Activated CD4-positive, alpha-beta T cell treated with anti-CD3 and anti-CD28 coated beads for 24 hours (primary cell): ENCODE data around the gene SYPL2.
"Not testable (repeated sequence)": the region's sequence is repeated elsewhere in the genome, so short reads cannot be mapped to it uniquely, and the experiment has no call there.

Experiments used
- DNase-seq, 2 donors: peaks; one replicate each; pipeline ENCODE4 v3.0.0-alpha.2; 2020; ENCODE audit warnings: low read depth in 2 of 2

The SYPL2 gene

DNA sequence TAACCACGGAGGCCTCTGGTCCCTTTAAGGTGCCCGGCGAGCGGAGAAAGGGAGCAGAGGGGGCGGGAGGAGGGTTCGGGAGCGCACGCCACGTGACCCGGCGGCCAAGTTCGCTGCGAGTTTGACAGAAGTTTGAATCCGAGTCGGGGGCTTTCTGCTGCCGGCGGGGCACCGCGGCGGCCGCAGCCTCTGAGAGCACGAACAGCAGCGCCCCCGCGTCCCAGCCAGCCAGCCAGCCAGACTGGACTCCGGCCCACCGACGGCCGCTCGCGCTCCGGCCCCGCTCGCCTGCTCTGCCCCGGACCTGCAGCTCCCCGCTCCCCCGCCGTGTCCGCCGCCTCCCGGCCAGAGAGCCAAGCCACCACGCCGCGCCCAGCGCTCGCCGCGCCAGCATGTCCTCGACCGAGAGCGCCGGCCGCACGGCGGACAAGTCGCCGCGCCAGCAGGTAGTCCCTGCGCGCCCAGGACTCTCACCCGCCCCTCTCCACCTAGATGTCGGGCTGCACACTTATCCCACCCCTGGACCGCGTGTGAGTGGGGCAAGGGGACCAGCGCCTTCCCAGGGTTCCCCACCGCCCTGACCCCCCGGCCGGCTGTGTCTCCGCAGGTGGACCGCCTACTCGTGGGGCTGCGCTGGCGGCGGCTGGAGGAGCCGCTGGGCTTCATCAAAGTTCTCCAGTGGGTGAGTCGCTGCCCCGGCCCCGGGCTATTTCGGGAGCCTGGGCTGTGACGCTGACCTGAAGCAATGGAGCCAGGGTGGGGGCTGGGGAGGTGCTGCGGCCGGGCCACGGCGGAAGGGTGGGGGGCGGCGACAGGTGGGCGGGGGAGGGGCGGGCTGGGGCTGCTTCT, at the start of gene SYPL2:
TSS of gene SYPL2 (plus strand) at position 95 of the 849 bp plus-strand sequence. CDS start at position 393, 298 bp downstream.
- DNase-seq, result no peak

DNA sequence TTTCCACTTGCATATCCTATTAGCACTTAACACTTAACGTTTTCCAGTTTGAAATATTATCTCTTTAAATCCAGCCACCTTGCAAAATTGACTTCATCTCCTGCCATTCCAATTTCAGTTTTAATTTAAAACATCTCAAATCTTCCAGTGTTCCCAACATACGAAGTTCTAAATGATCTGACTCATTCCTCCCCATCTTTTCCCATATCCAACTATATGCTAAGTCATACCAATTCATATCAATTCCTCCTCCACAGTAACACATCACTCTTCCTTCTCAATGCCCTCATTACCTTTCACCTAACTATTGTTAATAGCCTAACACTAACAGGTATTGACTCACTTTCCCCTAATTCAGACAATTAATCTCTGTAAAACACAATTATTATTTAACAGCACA, 42.8 kb upstream of the SYPL2 start:
- no peak for DNase-seq

DNA sequence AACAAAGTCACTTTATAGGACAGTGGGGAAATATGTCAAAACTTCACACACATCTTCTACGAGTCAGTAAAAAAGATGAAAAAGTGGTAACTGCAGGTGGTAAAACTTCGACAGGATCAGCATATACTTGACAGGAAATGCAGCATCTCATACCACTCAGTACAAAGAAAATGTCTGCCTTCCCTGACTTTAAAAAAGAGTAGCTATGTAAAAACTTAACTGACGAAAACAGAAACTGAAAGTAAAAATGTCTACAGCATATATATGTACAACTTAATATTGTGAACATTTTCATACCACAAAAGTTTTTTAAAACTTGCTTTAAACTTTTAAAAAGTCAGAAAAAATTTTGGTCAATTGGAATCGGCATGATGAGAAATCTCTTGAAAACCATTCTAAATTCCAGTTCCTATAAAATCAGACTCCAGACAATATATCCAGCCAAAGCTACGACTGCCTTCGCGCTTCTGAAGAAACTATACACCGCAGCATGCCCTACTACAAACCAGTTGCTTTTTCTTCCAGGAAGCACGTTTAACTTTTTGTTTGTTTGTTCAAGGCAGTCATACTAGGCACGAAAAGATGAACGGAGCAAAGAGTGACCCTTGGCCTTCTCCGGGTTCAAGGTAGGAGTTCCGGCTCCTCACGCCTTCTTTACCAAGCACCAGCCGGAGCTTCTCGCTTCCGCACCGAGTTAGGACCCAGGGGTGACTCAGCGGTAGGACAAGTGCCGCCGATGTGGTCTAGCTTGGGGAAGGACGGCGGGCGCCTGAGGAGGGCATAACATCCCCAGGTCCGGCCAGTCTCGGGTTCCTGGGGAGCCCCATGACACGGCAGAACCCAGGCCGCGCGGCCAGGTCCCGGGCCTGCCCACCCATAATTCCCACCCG, 40.7 kb upstream of the SYPL2 start:
- peak; percentile 40 to 42 for DNase-seq

DNA sequence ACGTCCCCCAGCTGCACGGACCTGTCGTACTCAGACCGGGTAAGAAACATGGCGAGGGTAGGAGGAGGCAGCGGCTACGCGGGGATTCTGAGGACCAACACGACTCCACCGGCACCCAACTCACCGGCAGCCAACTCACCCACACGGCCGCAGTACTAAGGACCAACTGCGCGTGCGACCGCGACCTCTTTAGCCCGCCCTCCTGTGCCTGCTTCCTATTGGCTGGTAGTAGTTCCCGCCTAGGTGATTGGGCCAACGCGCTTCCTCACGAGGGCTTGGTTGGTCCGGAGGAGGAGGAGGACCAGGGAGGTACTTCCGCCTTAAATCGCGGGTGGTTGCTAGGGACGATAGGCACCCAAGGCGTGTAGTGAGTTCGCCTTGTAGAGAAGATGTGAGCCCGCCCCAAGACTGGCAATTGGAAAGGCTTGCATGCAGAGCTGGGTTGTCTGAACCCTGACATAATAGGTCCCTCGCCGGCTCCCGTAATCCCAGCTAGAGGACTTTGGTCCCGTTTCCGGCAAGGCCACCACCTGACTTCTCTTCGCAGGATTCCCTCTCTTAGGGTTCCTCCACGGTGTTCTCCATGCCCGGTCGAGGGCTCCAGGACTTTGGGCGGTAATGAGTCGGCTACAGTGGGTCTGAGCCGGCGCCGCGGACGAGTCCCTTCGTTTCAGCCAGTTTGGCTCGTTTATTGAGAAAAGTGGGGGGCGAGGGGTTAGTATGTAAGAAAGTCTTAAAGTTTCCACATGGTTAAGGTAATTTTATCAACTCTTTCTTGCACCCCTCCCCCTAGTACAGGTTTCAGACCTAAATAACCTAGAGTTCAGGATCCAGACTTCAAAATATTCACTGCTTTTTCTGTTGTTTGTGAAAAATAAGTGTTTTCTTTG, 39.8 kb upstream of the SYPL2 start, which contains the start of gene PSMA5:
TSS of gene PSMA5 (minus strand) at position 168 of the 890 bp plus-strand sequence. CDS start at position 50, 118 bp downstream.
- DNase-seq, result peak; percentile 82 to 87

DNA sequence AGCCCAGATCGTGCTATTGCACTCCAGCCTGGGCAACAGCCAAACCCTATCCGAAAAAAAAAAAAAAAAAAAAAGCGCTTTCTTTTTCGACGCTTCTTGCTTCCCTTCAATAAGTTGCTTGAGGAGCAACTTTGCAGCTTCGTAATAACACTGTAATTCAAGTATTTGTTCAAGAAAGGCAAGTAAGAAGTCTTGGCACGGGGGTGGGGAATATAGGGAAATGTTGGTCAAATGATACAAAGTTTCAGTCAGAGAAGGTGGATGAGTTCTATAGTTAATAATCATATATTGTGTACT, 39.2 kb upstream of the SYPL2 start:
- no peak for DNase-seq

DNA sequence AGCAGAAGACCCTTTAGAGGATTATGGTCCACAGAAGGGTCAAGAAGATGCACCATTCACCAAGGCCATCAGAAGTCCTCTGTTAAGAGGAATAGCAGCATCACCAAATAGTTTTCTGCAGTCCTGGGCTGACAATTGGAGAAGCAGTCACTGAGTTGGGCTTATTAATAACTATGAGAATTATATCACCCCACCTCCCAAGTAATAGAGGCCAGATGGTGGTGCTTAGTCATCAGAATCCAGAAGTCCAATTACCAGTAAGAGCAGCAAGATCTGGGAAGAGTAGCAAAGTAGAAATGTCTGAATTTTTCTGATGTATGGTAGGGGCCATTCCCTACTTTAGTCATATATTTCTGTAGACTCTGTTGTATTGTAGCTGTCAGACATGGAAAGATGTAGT, 34.0 kb upstream of the SYPL2 start:
- DNase-seq, result no peak

DNA sequence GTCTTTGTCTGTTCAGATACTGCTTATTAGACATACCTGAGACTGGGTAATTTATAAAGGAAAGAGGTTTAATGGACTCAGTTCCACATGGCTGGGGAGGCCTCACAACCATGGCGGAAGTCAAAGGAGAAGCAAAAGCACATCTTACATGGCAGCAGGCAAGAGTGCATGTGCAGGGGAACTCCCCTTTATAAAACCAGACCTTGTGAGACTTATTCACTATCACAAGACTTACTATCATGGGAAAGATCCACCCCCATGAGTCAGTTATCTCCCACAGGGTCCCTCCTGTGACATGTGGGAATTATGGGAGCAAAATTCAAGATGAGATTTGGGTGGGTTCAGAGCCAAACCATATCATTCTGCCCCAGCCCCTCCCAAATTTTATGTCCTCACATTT, 33.0 kb upstream of the SYPL2 start:
- DNase-seq, result no peak

DNA sequence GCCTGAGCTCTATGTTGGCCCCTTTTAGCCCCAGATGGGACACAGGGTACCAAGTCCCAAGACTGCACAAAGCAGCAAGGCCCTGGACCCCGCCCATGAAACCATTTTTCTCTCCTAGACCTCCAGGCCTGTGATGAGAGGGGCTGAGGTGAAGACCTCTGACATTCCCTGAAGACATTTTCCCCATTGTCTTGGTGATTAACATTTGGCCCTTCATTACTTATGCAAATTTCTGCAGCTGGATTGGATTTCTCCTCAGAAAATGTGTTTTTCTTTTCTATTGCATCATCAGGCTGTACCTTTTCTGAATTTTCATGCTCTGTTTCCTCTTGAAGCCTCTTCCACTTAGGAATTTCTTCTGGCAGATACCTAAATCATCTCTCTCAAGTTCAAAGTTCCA, 31.9 kb upstream of the SYPL2 start:
- DNase-seq, result no peak

DNA sequence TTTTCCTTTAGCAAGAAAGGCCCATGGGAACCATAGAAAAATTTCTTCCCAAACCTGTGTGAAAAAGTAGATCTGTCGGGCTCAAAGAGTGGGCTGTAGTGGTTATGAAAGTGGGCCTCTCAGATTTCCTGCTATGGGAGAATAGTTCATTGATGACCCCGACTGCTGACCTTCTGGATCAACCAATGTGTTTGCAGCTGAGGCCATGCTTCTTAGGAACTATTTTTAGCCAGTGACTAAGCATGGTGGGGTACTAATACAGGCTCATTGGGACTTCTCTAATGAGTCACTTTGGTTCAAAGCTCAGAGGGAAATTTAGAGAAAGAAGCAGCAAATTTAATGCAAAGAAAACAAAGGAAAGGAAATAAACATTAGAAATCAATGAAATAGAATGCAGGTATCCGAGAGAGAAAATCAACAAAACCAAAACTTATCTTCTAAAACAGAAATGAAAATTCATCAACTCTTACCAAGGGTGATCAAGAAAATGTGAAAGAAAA, 27.5 kb upstream of the SYPL2 start:
- no peak for DNase-seq

DNA sequence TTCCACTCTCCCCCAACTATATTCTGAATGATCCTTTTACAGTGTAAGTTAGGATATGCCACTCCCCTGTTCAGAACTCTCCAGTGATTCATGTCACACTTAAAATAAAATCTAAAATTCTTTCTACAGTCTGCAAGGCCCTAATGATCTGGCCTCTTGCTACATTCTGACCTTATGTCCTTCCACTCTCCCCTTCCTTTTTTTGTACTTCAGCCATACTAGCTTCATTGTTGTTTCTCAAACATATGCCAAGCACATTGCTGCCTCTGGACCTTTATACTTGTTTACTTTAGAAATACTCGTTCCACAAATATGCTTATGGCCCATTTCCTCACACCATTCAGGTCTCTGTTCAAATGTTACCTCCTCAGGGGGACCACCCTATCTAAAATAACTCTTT, 25.3 kb upstream of the SYPL2 start:
- no peak for DNase-seq

DNA sequence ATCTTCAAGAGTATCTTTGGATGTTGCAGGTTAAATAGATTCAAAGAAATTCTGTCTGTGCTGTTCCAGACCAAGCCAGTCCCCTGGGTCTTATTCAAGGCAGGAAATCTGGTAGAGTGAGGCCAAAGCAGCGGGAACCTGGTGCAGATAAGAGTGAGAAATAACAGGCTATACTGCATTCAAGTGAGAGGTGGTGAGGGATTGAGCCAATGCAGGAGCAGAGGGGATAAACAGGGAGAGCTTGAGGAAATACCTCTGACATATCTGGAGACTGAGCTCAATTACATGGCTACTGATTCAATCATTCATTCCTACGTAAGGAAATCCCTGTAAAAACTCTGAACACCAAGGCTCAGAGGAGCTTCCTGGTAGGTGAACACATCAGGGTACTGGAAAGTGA, 22.9 kb upstream of the SYPL2 start:
- no peak for DNase-seq

DNA sequence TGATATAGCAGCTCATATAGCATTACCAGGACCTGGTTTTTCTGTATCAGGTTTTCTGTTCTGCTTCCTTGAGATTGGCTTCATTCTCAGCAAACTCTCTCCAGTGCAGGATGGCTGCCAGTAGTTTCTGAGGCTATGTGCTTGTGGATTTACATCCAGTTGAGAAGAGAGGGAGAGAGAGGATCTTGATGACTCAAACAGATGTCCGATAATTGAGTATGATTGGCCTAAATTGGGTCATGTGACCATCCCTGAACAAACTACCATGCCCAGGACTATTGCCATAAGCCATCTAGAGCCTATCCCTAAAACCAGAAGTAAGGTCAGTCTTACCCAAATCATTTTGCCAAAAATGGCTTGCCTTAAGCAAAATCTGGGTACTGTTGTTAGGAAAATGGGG, 22.0 kb upstream of the SYPL2 start:
- DNase-seq, result no peak

DNA sequence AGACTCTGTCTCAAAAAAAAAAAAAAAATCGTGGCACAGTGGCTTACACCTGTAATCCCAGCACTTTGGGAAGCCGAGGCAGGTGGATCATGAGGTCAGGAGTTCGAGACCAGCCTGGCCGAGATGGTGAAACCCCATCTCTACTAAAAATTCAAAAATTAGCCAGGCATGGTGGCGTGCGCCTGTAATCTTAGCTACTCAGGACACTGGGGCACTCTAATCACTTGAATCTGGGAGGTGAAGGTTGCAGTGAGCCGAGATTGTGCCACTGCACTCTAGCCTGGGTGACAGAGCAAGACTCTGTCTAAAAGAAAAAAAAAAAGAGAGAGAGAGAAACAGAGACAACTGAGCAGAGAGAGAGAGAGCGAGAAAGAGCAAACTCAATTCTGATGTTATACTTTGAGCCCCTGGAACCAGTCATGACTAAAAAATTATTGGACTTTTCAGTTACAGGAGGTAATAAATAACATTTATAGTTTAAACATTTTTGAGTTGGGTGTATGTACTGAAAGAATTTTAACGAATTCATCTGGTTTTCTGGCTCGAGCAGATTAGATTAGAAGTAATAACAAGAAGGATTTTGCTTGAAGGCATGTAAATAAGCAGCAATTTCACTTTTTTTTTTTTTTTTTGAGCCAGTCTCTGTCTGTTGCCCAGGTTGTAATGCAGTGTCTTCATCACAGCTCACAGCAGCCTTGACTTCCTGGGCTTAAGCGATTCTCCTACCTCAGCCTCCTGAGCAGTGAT, 20.2 kb upstream of the SYPL2 start:
- not testable (repeated sequence) for DNase-seq

DNA sequence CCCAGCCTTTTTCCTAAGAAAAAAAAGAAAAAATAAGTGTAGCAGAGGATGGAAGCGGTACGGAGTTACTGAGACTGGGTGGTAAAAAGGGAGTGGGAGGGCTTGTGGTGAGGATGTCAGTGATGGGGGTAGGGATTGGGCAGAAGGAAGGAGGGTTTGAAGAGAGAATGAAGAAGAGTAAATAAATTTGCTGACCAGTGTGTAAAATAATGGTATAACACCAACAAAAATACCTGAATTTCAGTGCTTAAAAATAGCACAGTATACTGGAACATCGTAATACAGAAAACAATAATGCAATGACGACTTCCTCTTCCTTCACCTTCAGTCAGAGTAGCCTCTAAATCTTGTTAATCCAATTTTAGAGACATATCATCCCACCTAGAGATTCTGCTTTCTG, 18.8 kb upstream of the SYPL2 start:
- no peak for DNase-seq

DNA sequence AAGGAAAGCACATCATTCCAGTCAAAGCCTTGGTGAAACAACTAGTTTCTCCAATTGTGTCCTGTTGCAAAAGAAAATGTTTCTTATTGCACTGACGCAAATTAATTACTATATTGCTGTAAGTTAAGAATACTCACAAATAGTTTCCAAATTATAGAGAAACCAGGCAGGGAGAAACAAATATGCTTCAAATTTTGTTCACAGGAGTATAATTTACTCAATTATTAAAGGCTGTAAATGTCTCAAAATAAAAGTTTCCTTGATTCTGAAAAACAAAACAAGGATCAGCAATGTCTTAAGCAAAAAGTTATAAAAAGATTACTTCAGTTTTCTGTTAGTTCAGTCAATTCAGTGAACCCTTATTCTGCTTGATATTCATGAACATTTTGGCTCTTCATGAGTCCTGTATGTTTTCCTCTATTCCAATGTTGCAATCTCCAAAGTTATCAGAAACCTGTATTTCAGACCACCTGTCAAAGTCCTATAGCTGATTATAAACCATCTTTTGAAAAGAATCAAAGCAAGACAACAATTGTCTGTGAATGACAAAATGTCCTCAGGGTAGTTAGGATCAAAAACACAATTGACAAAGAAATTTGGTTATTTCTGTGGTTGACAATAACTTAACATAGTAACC, 11.7 kb upstream of the SYPL2 start:
- DNase-seq, result no peak

DNA sequence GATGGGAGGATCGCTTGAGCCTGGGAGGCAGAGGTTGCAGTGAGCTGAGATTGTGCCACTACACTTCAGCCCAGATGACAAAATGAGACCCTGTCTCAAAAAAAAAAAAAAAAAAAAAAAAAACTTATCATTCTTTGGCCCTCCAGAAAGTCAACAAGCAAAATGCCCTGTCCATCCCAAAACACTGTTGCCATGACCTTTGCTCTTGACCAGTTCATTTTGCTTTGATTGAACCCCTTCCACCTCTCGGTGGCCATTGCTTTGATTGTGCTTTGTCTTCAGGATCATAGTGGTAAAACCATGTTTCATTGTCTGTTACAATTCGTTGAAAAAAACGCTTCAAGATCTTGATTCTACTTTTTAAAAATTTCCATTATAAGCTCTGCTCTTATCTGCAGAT, 8.5 kb upstream of the SYPL2 start:
- DNase-seq, result no peak

DNA sequence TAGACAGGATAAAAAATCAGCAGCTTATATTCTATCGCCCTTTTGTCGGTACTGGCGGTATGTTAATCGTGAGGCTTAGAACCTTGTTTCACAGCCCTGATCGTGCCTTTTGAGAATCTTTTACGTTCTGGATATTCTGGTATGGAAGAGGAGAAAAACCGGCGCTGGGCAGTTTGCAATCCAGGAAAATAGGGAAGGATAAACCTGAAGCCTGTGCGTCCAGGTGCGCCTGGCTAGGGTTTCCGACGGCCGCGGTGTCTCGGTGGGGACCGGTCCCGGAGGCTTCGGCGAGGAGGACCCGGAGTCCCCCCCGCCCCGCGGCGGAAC, 258 bp upstream of the SYPL2 start:
- DNase-seq, result no peak

DNA sequence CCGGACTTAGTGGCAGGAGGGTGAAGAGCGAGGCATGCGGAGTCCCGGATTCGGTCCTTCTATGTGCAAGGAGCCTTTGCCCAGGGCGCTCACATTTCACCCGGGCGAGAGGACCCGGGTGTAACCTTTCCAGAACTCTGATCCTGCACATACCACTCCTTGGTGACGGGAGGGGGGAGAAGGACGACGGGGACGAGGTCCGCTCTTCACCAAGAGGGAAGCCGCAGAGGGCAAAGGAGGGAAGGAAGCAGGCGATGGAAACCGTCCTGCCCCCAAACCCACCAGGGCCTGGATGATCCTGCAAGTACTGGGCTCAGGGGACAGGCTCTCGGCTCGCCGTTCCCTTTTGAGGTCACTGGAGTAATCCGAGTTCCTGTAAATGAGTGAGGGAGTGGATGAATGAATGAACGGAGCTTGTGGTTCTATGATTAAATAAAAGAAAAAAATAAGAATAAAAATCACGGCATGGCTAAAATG, 993 bp downstream of the SYPL2 start:
- DNase-seq, result no peak

DNA sequence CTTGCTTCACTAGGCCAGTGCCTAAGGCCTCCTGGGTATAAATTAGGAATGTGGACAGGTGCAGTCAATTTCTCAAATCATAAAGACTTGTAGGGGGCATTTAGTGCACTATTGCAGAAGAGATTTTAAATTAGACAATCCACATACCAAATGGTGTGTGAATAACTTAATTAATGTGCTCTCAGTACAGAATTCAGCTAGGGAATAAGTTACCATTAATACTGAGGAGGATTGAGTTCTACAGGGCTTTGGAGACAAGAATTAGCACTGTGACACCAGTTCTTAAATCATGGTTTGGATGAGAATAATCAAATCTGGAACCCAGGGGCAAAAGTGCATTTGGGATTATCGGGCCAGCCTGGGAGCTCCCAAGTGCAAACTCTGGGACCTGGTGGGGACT, 1.7 kb downstream of the SYPL2 start:
- no peak for DNase-seq

DNA sequence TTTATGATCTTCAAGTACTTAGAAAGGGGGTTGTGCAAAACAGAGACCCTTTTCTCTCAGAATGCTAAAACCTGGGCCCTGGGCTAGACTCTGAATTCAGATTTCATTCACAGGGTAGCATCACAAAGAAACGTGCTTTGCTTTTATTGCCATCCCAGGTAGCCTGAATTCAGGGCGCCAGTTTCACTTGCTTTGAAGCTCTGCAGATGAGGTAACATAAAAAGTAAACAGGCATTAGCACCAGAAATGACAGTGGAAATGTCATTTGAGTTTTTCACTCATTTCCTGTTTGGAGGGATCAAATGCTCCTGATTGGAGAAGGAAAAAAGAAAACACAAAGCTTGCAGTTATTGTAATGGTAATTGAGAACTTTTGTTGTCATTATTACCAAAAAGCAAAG, 2.6 kb downstream of the SYPL2 start:
- no peak for DNase-seq

DNA sequence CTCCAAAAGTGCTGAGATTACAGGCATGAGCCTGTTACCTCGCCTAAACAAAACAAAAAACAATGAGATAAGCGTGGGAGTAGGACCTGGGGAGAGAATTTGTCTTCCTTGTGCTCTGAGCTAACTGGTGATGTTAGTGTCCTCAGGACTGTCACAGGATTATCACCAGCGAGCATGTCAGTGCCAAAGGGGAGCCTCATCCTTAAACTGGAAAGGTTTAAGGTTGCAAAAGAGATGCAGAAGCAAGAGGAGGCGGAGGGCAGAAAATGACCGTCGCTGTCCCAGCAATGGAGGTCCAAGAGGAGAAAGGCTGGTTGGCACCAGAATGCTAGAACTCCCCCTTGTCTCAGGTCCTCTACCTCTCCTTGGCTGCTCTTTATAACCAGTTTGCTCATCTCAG, 3.9 kb downstream of the SYPL2 start:
- no peak for DNase-seq
